Astrocyte of the spinal cord (primary cell): ENCODE results near the gene KLHL30.

Experiments used
- DNase-seq: peaks from one replicate; pipeline ENCODE4 v3.0.0; 2011; ENCODE audit warnings: low read depth, low spot score
- H3K4me3 ChIP-seq: 2 replicates; pipeline ENCODE4 v1.5.1; 2011; ENCODE audit warnings: low read depth, mild to moderate bottlenecking, low read length, moderate library complexity
- in situ Hi-C: cut with HindIII; loops from 2 replicates; pipeline ENCODE4 v1.10.0; 2017; ENCODE audit warnings: low sequenced_read_pairs
- TF ChIP-seq, protein P1 (sequence below): IDR thresholded peaks from 2 replicates; pipeline ENCODE4 v1.5.1; 2012; ENCODE audit warnings: low read depth, mild to moderate bottlenecking, low read length, inconsistent platforms

The KLHL30 gene

DNA sequence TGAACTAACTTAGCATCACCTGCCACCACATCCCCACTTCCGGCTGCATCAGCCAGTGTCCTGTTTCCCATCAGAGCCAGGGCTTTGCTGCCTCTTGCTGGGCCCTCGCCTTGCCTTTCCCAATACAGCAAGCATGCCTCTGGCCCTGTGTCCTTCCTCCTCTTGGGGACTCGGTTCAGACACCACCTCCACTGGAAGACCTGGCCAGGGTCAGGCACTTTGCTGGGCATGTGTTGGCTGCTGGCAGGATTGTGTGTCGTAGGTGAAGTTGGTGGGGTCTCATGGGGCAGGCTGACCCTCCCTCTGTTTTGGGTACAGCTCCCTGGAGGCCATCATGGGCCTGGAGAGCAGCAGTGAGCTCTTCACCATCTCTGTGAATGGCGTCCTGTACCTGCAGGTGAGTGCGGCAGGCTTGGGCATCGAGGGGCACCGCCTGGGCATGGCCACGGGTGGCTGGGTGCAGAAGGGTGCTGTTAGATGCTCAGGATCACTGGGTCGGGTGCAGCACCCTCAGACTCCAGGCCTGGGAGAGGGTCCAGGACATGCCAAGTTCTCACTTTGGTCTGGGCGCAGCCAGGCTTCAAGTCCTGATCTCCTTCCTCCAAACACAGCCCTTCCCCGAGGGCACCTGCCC is 26.9 kb downstream of the KLHL30 start:
- no peak overlapping the region for H3K4me3 ChIP-seq
- in situ Hi-C loops = no loop called here
- TF ChIP-seq, protein P1, sequence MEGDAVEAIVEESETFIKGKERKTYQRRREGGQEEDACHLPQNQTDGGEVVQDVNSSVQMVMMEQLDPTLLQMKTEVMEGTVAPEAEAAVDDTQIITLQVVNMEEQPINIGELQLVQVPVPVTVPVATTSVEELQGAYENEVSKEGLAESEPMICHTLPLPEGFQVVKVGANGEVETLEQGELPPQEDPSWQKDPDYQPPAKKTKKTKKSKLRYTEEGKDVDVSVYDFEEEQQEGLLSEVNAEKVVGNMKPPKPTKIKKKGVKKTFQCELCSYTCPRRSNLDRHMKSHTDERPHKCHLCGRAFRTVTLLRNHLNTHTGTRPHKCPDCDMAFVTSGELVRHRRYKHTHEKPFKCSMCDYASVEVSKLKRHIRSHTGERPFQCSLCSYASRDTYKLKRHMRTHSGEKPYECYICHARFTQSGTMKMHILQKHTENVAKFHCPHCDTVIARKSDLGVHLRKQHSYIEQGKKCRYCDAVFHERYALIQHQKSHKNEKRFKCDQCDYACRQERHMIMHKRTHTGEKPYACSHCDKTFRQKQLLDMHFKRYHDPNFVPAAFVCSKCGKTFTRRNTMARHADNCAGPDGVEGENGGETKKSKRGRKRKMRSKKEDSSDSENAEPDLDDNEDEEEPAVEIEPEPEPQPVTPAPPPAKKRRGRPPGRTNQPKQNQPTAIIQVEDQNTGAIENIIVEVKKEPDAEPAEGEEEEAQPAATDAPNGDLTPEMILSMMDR = no peak
- DNase-seq = no peak

GRCh38 chr2:238166391-238167343 is 28.2 kb downstream of the KLHL30 start:
- TF ChIP-seq, protein P1 = no peak
- in situ Hi-C loops = no loop called here
- DNase-seq = no peak
- no peak overlapping the region for H3K4me3 ChIP-seq

DNA sequence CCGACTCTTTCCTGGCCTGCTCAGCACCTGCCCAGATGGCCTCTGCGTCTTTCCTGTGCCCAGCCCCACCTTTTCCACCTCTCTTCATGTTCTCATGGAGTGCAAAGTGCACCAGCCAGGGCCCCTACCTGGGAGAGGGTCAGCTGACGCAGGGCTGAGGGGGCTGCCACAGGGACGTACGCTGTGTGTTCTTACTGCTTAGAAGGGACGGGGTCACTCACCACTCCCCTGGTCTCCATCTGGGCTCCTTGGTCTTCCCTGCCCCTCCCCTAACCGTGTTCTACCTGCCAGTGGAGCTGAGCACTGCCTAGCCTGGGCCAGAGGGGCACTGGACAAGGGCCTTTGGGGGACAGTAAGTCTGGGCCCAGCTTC is 28.9 kb downstream of the KLHL30 start:
- no peak for DNase-seq
- TF ChIP-seq, protein P1 = no peak
- in situ Hi-C loops = no loop called here

DNA sequence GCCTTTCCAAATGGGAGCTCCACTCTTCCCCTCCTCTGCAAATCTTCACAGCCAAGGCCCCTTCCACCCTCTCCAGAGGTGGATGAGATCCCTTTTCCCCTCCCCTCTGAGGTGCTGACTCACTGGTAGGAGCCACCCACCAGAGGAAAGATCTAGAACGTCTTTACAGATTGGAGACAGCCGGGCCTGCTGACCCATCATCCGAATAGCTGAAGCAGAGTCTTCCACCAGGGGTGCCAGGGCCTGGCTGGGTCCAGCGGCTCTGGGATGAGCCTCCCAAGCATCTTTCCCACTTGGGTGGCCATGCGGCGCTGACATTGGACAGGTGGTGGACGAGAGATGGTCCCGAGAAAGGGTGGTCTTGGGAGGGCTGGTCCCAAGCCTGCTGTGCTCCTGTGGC is 29.3 kb downstream of the KLHL30 start:
- in situ Hi-C loops = no loop called here
- H3K4me3 ChIP-seq = no peak overlapping the region
- no peak for DNase-seq
- TF ChIP-seq, protein P1 = no peak

More for the DNA sequence above, 28.9 kb downstream of the KLHL30 start:
- no peak overlapping the region for H3K4me3 ChIP-seq

GRCh38 chr2:238168196-238169047 is 30.0 kb downstream of the KLHL30 start:
- DNase-seq = no peak
- TF ChIP-seq, protein P1 = no peak
- H3K4me3 ChIP-seq = no peak overlapping the region
- in situ Hi-C loops = no loop called here

GRCh38 chr2:238169048-238169707 is 30.7 kb downstream of the KLHL30 start:
- no peak overlapping the region for H3K4me3 ChIP-seq
- TF ChIP-seq, protein P1 = no peak
- DNase-seq = peak; percentile 96
- in situ Hi-C loops = no loop called here
